Measurements from ENCODE around the gene SPEF1. TPM values are rescaled to one million over a fixed set of nuclear protein-coding genes. Genes with fewer than 3 reads are reported as not detected.

The SPEF1 gene
- total and polyA plus RNA-seq, 2 of the 13 experiments (the other 11 are each of a cell fraction or from before 2014, with no cell fraction given) = 0.11 to 0.27 TPM

- TF ChIP-seq PRDM10 (CRISPR knock-in tag; IDR thresholded peaks at IDR 0.05; ENCODE audit: low read depth) = 0 out of 2 replicates have a peak, but pooled peaks have one; percentile 50
- peak; percentile 95 for TF ChIP-seq ELF3 (CRISPR knock-in tag; IDR thresholded peaks at IDR 0.05)
- TF ChIP-seq ZXDC (CRISPR knock-in tag; IDR thresholded peaks at IDR 0.05) = no peak
- peak; percentile 80; the same call in 1 of the 2 replicates for TF ChIP-seq ZNF816 (CRISPR knock-in tag; IDR thresholded peaks at IDR 0.05; ENCODE audit: borderline replicate concordance)
- peak; percentile 78 for TF ChIP-seq YEATS2 (CRISPR knock-in tag; IDR thresholded peaks at IDR 0.05; ENCODE audit: borderline replicate concordance)
- no peak for TF ChIP-seq ZFP36 (IDR thresholded peaks at IDR 0.05; ENCODE audit: borderline replicate concordance, low read depth, low read length, partially characterized antibody)
- peak; percentile 76 for TF ChIP-seq ZBTB4 (CRISPR knock-in tag; IDR thresholded peaks at IDR 0.05; ENCODE audit: borderline replicate concordance)
- no peak; the same call in 1 of the 2 replicates for TF ChIP-seq ARID2 (CRISPR knock-in tag; IDR thresholded peaks at IDR 0.05; ENCODE audit: borderline replicate concordance)
- TF ChIP-seq ZBTB8A (CRISPR knock-in tag; IDR thresholded peaks at IDR 0.05; ENCODE audit: borderline replicate concordance, low read depth) = no peak
- no peak for TF ChIP-seq CENPX (CRISPR knock-in tag; IDR thresholded peaks at IDR 0.05)
- TF ChIP-seq RERE (CRISPR knock-in tag; IDR thresholded peaks at IDR 0.05; ENCODE audit: low read depth) = no peak
Observed at GRCh38 chr20:3795511-3796468, 14.5 kb upstream of the SPEF1 start, which contains the start of gene CDC25B (continued).
